GM12872 (cell line): ENCODE results near the gene SLC26A8.

ENCODE experiments used
- CTCF ChIP-seq: IDR thresholded peaks from 3 replicates; pipeline ENCODE4 v1.5.1; 2011; ENCODE audit warnings: low read depth, mild to moderate bottlenecking, low read length, moderate library complexity; ENCODE audit not compliant: insufficient read depth

Gene SLC26A8

GRCh38 chr6:36069573-36069972 lies 45.1 kb upstream of the SLC26A8 start:
- TF ChIP-seq CTCF: no peak

GRCh38 chr6:36068586-36068985 lies 44.1 kb upstream of the SLC26A8 start:
- no peak for TF ChIP-seq CTCF

- no peak for TF ChIP-seq CTCF
Measured at GRCh38 chr6:36068012-36068392, 43.6 kb upstream of the SLC26A8 start.

GRCh38 chr6:36067374-36068011 lies 43.1 kb upstream of the SLC26A8 start:
- no peak for TF ChIP-seq CTCF

GRCh38 chr6:36066817-36067216 lies 42.4 kb upstream of the SLC26A8 start:
- TF ChIP-seq CTCF: no peak

GRCh38 chr6:36065916-36066315 lies 41.5 kb upstream of the SLC26A8 start:
- no peak for TF ChIP-seq CTCF

GRCh38 chr6:36064770-36065396 lies 40.4 kb upstream of the SLC26A8 start:
- TF ChIP-seq CTCF: no peak
